ENCODE measurements around the gene BACH2.
"Not testable (repeated sequence)": the region's sequence is repeated elsewhere in the genome, so short reads cannot be mapped to it uniquely, and the experiment has no call there.

Gene BACH2

DNA sequence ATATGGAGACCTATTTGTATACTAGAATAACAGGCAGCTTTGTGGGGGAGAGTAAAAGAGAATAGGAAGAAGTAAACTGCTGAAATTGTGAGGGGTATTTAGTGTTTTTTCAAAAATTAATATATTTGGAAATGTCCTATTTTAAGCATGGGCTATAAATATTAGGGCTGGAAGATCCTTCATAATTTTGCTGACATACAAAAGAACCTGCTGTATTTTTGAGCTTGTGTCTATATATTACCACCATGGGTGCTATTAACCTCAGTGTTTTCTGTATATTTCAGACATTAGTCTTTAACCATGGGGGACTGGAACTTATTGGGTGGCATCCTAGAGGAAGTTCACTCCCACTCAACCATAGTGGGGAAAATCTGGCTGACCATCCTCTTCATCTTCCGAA lies 402.5 kb downstream of the BACH2 start, which contains the start of gene GJA10:
Gene GJA10, plus strand, starts transcription at position 301 of the 400 bp plus-strand sequence. Its CDS starts 0 bp downstream, at position 301.
- DNase-seq (ENCODE audit: low spot score): no peak

DNA sequence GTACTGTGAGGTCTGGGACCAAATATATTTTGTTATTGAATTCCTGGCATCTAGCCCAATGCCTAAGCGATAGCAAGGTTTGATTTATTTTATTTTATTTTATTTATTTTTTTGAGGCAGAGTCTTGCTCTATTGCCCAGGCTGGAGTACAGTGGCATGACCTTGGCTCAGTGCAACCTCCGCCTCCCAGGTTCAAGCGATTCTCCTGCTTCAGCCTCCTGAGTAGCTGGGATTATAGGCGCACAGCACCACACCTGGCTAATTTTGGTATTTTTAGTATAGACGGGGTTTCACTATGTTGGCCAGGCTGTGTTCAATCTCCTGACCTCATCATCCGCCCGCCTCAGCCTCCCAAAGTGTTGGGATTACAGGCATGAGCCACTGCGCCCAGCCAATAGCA lies 404.1 kb downstream of the BACH2 start:
- not testable (repeated sequence) for DNase-seq (ENCODE audit: low spot score)

DNA sequence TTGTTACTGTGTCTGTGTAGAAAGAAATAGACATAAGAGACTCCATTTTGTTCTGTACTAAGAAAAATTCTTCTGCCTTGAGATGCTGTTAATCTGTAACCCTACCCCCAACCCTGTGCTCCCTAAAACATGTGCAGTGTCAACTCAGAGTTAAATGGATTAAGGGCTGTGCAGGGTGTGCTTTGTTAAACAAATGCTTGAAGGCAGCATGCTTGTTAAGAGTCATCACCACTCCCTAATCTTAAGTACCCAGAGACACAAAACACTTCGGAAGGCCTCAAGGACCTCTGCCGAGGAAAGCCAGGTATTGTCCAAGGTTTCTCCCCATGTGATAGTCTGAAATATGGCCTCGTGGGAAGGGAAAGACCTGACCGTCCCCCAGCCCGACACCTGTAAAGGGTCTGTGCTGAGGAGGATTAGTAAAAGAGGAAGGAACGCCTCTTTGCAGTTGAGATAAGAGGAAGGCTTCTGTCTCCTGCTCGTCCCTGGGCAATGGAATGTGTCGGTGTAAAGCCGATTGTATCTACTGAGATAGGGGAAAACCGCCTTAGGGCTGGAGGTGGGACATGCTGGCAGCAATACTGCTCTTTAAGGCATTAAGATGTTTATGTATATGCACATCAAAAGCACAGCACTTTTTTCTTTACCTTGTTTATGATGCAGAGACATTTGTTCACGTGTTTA lies 405.7 kb downstream of the BACH2 start:
- DNase-seq (ENCODE audit: low spot score): not testable (repeated sequence)

DNA sequence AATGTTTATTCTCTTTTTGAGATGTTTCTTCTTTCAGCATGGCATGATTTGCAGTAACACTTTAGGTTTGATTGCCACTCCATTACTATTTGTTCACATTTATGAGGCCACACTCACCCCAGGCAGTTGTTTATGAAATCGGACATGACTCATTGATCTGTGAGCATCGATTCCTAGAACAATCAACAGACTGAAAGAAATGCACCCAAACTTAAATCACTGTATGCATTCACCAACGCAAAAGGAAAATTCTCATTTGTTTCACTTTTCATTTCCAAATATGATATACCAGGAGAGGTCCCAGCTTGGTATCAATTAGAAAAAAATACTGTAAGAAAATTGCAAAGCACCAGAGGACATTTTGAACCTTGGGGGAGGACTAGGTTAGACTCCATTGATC lies 407.8 kb downstream of the BACH2 start:
- DNase-seq (ENCODE audit: low spot score): no peak

DNA sequence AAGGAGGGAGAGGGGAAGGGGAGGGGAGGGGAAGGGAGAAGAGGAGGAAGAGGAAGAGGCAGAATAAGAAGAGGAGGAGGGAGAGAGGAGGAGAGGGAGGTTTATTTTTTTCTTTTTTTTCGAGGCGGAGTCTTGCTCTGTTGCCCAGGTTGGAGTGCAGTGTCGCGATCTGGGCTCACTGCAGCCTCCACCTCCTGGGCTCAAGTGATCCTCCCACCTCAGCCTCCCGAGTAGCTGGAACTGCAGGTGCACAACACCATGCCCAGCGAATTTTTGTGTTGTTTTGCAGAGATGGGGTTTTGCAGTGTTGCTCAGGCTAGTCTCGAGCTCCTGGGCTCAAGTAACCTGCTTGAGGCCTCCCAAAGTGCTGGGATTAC lies 408.5 kb downstream of the BACH2 start:
- no peak for DNase-seq (ENCODE audit: low spot score)

DNA sequence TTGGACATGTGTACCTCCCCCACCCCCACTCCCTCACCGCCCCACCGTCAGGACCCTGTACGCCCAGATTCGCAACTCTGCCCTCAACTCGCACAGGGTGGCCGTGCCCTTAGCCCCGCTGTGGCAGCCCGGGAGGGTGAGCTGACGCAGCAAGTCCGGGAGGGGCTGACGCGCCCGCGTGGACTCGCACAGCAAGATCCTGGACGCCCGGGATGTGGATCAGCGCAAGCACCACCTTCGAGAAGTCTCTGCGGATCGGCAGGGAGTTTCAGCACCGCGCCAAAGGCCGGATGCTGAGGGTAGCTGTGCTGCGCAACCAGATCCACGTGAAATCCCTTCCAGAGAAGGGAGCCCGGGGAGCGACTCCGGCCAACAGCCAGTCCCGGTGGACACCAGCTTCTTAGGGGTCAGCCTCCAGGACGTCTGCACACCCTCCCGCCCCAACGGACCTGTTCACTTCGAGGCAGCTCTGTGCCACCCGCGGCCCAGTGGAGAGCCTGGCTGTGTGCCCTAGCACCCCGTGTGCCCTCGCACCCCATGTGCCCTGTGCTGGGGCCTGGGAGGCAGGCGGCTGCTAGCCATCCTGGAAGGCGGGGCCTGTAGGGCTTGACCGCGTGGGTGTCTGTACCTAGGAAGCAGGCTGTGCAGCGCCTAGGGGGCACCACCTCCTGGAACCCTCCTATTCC lies 409.0 kb downstream of the BACH2 start:
- DNase-seq (ENCODE audit: low spot score): peak; percentile 2

DNA sequence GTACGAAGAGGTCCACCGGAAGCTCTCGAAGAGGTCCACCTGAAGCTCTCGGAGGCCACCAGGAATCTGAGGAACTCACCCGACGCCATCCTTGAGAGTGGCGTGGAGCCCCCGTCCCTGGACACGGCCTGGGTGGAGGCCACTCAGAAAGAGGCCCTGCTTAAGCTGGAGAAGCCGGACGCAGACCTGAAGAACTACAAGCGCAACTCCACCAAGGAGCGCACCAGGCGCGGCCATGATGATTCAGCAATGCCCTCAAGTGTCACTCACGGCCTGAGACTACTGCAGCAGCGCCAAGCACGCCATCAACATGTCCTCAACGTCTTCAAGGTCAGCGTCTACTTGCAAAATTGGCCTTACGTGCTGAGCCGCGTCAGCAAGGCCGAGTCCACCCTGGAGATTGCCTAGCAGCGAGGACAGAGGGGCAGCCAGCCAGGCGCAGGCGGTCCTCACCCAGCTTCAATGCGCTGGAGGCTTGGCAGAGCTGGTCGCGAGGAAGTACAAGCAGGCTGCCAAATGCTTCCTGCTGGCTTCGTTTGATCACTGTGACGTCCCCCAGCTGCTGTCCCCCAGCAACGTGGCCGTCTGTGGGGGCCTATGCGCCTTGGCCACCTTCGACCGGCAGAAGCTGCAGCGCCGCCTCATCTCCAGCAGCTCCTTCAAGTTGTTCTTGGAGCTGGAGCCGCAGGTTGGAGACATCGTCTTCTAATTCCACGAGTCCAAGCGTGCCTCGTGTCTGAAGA lies 410.1 kb downstream of the BACH2 start:
- DNase-seq (ENCODE audit: low spot score): no peak
